Bronchial epithelial cell (primary cell): ENCODE data around the gene CSNK1D. TPM values are rescaled to one million over a fixed set of nuclear protein-coding genes. Genes with fewer than 3 reads are reported as not detected.
A peak's percentile ranks its signal among the peaks of the same experiment; 100 is the strongest.

ENCODE experiments used
- DNase-seq: peaks from one replicate; pipeline ENCODE4 v3.0.0-alpha.2; 2010; ENCODE audit warnings: low read depth
- FAIRE-seq: peaks from 2 replicates; lab custom pipeline; 2011; peaks lifted over from hg19 to GRCh38; lab: Jason Lieb, UNC
- H3K27me3 ChIP-seq: 2 replicates; pipeline ENCODE4 v1.5.1; 2011; ENCODE audit warnings: low read length; ENCODE audit not compliant: control insufficient read depth, insufficient read depth
- H3K36me3 ChIP-seq: 2 replicates; pipeline ENCODE4 v1.5.1; 2011; ENCODE audit warnings: low read length; ENCODE audit not compliant: control insufficient read depth, insufficient read depth
- H3K4me3 ChIP-seq: 2 replicates; pipeline ENCODE4 v1.5.1; 2011; ENCODE audit warnings: mild to moderate bottlenecking, low read depth, low read length, control low read depth
- total RNA-seq: library from RNA; depleted of rRNA; stranded (reverse); fragments of >200 nt; gene quantifications from 2 replicates; pipeline ENCODE4 v1.2.1, GENCODE V29; 2014
- TF ChIP-seq, protein P1 (sequence below): IDR thresholded peaks from 2 replicates; pipeline ENCODE4 v1.5.1; 2011; ENCODE audit warnings: mild to moderate bottlenecking, moderate library complexity, low read length, control low read depth, inconsistent platforms; ENCODE audit not compliant: insufficient read depth, severe bottlenecking

CSNK1D gene
- total RNA-seq, 1 donor from 2014 or later: 72.4 TPM

DNA sequence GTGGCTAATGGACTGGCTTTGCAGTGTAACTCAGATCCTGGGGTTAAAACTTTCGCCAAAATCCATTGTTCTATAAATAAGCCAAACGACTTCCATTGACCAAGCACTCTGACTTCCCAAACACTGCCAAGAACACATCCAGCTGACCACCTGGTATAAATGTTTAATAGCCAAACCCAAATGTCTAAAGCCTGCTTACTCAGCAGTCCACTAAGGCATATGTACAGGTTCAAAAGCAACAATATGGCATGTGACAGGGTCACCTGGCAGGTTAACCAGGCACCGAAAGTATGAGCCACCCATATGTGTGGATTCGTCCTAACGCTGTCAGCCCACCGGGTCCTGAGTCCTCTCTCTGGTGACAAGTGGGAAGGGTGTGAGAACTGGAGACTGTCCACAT lies 2.1 kb downstream of the CSNK1D start:
- no peaks in the 10 kb centered on the region for H3K27me3 ChIP-seq
- TF ChIP-seq, protein P1, sequence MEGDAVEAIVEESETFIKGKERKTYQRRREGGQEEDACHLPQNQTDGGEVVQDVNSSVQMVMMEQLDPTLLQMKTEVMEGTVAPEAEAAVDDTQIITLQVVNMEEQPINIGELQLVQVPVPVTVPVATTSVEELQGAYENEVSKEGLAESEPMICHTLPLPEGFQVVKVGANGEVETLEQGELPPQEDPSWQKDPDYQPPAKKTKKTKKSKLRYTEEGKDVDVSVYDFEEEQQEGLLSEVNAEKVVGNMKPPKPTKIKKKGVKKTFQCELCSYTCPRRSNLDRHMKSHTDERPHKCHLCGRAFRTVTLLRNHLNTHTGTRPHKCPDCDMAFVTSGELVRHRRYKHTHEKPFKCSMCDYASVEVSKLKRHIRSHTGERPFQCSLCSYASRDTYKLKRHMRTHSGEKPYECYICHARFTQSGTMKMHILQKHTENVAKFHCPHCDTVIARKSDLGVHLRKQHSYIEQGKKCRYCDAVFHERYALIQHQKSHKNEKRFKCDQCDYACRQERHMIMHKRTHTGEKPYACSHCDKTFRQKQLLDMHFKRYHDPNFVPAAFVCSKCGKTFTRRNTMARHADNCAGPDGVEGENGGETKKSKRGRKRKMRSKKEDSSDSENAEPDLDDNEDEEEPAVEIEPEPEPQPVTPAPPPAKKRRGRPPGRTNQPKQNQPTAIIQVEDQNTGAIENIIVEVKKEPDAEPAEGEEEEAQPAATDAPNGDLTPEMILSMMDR: no peak
- FAIRE-seq (no peak), DNase-seq (no peak)
- peaks cover 15% of the 10 kb centered on the region for H3K36me3 ChIP-seq
- H3K4me3 ChIP-seq: no peak overlapping the region

DNA sequence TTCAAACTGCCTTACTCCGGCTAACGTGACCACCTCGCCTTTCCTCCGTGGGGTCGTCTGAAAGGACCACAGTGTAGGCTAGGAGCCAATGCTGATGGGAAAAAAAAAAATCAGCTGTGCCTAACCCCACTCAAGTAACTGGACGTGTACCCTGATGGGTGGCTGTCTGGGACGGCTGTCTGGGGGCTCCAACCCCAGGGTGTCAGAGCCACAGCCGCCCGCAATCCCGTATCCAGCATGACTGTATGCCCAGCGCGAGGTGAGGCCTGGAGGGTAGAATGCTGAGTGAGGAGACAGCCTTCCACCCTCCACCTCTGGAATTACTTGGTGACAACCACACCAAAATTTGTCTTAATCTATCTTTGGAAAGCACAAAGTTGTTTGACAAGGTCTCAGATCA lies 2.8 kb downstream of the CSNK1D start:
- TF ChIP-seq, protein P1: no peak
- Histone ChIP-seq H3K4me3 (no peak overlapping the region), H3K36me3 (peaks cover 22% of the 10 kb centered on the region), H3K27me3 (no peaks in the 10 kb centered on the region)
- FAIRE-seq (no peak), DNase-seq (no peak)

DNA sequence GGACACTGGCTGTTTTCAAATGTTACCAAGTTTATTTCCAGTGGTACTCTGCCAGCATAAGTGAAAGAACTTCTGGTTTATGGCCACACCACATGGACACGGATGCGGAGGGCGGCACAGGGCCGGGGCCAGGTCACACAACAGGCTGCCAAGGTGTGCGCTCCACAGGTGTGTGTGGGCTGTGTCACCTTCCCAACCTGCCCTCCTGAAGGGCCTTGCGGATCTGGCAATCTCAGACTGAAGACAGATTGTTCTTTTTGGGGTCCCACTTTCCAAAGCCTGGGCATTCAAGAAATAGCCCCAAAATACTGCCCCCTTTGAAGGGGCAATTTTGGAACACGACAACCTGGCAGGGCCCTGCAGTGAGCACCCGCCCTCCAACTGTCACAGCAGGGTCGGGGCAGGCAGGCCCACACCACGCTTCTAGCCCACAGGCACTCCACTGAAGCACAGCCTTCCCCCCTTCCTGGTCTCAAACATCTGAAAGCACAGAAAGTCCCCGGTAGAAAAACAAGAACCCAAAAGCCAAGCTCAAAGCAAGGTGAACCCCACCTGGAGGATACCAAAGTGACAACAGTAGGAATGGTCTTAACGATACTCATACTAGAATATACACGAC lies 3.5 kb downstream of the CSNK1D start:
- H3K4me3 ChIP-seq: no peak overlapping the region
- no peaks in the 10 kb centered on the region for H3K27me3 ChIP-seq
- peaks cover 26% of the 10 kb centered on the region for H3K36me3 ChIP-seq
- DNase-seq (no peak), FAIRE-seq (no peak)
- TF ChIP-seq, protein P1: no peak

DNA sequence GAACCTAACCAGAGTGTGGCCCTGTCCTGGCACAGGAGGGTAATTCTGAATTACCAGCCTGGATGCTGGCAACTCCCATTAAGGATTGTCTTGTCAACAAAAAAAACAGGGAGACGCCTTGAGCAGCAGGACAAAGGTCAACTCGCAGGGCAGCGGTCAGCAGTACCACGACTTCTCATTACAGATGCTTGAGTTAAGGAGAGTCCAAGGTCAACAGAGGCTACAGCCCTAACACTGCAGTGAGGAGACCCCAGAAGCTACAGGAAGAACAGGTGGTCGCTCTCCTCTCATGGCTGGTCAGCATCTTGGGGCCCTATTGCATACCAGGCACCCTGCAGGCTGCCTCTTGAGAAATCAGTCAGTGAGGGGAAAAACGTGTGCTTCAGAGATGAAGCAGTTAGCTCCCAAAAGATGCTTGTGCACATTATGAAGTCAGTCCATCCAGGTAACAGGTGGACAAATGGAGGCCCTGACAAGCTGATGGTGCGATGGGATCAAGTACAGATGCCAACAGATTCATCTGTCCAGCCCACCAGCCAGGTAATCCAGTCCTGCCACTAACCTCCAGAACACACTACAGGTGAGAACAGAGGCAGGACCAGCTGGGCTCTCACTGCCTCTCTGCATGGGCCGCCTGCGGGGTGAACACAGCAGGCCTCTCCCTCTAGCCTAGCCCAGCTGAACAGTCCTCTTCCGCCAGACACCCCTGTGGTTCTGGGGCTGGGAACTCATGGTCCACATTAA lies 4.2 kb downstream of the CSNK1D start:
- TF ChIP-seq, protein P1: no peak
- Histone ChIP-seq H3K36me3 (peaks cover 29% of the 10 kb centered on the region), H3K27me3 (no peaks in the 10 kb centered on the region), H3K4me3 (no peak overlapping the region)
- no peak for DNase-seq
- no peak for FAIRE-seq

DNA sequence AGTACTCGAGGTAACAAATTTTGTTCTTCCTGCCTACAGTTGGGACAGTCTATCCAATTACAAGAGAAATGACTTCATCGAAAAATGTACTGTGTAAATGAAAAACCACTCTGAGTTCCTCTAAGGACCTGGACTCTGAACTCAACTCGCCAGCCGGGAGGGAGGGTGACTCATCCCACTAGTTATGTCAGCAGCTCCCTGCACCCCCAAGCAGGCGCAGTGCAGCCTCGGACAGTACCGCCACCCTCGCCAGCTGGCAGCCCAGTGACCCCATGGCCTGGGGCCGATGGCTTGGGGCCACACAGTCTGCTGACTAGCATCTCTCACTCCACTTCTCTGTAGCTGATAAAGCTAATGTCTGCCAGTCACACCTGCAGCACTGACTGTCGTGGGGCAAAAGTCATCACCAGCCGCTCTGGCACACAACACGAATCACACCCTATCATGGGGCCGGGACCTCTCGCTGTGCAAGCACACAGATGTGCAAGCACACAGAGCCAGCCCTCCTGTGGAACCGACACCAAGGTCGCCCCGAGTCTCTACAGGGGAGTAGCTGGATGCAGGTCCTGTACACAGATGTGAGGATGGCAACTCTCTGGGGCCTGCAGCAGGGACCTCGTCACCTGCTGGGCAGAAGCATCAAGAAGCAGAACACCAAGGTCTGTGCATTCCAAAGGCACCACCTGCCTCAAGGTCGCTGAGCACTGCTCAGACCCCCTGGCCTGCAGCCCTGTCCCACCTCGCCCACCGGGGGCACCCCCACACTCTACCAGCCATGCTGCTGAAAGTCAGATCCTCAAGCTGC lies 5.7 kb downstream of the CSNK1D start:
- no peaks in the 10 kb centered on the region for H3K27me3 ChIP-seq
- H3K4me3 ChIP-seq: no peak overlapping the region
- DNase-seq (peak; percentile 83), FAIRE-seq (no peak)
- TF ChIP-seq, protein P1: no peak
- peaks cover 42% of the 10 kb centered on the region for H3K36me3 ChIP-seq
